Measurements from ENCODE around the gene TTLL7.
"Not testable (repeated sequence)": the region's sequence is repeated elsewhere in the genome, so short reads cannot be mapped to it uniquely, and the experiment has no call there.

Gene TTLL7

DNA sequence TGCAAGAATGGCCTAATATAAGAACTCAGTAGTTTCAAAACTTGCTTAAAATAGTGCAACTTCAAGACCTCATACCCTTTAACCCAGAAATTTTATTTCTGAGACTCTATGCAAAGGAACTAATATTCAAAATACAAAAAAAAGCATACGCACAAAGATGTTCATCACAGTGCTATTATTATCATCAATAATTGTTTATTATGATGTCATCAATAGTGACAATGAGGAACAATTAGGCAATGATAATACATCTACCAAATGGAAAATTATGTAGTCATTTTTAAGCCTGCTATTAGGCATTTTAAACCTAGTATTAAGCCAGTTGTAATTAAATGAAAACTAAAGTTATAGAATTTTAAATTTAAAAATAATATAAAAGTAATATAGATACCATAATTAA lies 3.3 kb downstream of the TTLL7 start:
- DNase-seq (ENCODE audit: low read depth, low spot score): no peak

DNA sequence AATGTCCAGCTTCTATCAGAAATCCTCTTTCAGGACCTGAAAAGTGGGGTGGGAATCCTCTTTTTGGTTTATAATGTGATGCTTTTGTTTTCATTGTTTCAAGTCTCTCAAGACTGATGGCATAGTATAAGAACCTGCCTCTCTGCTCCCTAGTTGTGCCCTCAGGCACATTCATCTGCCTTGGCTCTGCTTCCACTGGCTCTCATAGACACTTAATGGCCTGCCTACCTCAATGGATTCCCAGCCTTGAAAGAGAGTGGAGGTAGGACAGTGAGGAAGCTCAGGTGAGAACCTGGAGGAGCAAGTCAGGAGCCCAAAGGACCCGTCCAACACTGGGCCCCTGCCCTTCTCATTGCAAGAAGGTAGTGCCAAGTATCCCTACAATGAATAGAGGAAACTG lies 4.8 kb downstream of the TTLL7 start:
- no peak for DNase-seq (ENCODE audit: low read depth, low spot score)

DNA sequence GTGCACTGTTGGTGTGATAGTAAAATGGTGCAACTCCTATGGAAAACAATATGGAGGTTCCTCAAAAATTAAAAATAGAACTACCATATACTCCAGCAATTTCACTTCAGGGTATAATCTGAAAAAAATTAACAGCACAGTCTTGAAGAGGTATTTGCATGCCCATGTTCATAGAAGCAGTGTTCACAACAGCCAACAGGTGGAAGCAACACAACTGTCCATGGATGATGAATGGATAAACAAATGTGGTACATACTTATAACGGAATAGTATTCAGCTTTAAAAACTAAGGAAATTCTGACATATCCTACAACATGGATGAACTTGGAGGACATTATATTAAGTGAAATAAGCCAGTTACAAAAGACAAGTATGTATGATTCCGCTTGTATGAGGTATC lies 8.2 kb downstream of the TTLL7 start:
- DNase-seq (ENCODE audit: low read depth, low spot score): no peak

DNA sequence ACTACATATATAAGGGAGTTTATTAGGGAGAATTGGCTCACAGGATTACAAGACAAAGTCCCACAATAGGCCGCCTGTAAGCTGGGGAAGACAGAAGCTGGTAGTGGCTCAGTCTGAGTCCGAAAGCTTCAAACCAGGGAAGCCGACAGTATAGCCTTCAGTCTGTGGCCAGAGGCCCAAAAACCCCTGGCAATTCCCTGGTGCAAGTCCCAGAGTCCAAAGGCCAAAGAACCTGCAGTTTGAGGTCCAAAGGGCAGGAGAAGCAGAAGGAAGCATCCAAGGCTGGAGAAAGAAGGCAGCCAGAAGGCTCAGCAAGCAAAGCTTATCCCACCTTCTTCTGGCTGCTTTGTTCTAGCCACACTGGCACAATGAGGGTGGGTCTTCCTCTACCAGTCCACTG lies 13.9 kb downstream of the TTLL7 start:
- no peak for DNase-seq (ENCODE audit: low read depth, low spot score)

DNA sequence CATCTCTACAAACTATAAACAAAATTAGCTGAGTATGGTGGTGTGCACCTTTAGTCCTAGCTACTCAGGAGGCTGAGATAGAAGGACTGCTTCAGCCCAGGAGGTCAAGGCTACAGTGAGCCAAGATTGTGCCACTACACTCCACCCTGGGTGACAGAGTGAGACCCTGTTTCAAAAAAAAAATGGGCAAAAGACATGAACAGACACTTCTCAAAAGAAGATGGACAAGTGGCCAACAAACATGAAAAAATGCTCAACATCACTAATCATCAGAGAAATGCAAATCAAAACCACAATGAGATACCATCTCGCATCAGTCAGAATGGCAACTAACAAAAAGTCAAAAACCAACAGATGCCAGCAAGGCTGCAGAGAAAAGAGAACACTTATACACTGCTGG lies 15.0 kb downstream of the TTLL7 start:
- DNase-seq (ENCODE audit: low read depth, low spot score): not testable (repeated sequence)

DNA sequence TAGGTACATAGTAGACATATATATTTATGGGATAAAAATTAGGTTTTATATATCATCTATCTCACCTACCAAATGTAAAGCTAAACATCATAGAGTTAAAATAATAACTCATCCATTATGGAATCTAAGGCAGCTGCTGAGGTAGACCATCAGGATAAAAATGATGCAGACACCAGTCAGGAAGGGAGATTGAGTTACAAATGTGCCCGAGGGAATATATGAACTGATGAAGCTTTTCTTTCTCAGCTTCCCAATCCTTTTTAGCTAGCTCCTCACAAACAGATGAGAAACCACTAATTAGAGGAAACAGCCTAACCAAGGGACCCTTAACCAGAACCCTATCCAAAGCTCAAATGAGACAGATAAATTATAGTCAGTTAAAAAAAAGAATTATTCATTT lies 20.9 kb downstream of the TTLL7 start:
- no peak for DNase-seq (ENCODE audit: low read depth, low spot score)

DNA sequence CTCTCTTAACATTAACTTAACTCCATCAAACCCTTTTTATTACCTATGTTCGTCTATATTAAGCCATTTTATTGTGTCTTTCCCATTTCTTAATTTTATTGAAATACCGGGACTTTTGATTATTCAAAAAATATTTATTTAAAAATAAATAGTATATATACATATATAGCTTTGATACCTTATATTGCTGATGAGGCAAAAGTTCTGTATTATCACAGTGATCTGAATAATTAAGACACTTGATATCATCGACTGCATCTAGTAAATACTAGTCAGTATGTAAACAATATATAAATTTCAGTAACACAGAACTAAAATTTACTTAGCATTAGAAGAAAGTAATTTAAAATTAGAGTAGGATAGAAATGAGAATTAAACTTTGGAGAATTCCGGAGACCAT lies 22.0 kb downstream of the TTLL7 start:
- DNase-seq (ENCODE audit: low read depth, low spot score): no peak

DNA sequence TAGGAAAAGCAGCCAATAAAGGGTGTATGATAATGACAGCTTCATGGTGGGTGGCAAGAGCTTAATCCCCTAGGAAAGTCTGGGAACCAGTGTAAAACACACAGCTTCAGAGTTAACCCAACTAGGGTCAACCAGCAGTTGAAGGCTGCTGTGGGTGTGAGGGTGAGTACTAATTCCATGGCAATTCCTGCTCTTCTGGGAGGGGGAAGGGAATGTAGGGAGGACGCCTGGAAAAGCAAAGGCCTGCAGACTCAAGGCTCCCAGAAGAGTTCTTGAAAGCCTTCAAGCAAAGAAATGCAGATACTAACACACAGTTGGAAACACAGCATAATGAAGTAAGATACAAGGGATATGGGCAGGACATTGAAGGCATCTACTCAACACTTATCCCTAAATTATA lies 28.1 kb downstream of the TTLL7 start:
- DNase-seq (ENCODE audit: low read depth, low spot score): no peak

DNA sequence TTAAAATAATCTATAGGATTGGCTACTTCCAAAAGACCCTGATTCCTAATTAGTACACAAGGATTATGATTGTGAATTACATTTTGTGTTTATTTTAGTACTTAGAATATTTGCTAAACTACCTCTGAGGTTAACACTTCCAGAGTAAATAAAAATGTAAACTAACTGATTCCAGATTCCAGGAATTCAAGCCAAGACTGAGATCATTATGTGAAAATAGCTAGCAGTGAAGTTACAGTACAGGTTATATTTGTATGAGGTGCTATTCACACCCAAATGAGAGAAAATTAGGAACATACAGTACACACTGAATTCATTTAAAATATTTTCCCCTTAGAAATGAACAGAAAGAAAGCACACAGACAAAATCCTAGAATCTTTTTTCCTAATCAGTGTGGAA lies 28.8 kb downstream of the TTLL7 start:
- no peak for DNase-seq (ENCODE audit: low read depth, low spot score)

DNA sequence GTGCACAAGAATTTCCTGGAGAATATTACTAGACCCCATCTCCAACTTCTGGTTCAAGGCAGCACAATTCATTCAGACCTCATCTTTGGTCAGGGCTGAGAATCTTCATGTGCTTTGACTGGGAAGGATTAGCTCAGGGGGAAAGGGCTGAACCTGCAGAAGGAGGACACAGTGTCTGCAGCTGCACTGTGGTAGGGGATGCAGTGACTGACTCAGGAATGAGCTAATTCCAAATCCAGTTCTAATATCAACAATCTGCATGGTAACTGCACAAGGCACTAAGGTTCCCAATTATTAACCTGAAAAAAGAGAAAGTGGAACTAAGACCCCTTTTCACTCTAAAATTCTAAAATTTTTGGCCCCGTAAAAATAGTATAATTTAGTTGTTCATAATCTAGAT lies 31.6 kb downstream of the TTLL7 start:
- no peak for DNase-seq (ENCODE audit: low read depth, low spot score)

DNA sequence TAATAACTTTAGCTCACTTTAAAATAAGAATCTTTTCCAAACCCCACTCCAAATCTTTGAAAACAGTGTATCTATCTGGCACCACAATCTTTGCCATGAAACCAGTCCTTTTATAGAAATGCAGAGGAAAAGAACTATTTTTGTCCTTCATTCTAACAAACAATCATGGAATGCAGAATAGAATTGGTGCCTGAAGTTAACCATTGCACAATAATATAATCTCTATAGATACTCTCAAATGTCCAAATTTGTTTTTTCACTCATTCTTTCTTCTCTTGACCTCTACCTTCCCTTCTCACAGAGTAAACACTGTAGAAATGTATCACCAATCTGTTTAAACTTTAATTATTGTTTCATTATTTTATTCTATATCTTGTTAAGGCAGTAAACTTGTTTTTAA lies 34.8 kb downstream of the TTLL7 start:
- DNase-seq (ENCODE audit: low read depth, low spot score): no peak

DNA sequence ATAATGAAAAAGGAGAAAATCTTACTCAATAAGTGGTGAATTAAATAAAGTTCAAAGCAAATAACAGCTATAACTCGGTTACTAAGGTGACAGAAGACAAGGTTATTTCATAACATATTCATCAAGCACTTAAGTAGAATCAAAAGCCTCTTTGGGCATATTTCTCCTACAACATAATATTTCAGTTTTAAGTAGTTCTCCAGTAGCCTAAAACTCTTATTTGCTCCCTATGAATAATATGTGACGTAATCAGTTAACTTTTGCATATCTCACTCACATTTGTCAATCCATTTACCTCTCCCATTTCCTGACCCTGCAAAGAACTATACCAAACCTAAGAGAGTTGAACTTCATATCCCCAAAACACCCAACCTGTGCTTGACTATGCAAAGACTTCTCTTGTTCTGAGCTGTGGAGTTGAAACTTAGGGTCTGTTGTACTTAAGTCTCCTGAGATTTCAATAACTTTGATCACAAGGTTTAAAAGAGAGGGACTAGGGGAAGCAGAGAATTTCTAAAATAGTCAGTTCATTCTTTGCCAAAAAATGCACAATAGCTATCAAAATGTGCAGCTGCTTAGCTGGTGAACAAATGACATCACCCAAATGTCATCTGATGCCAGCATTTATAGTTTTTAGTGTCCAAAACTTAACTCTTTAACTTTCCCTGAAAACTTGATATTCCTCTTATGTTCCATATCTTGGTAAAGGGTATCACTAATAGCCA lies 37.2 kb downstream of the TTLL7 start:
- no peak for DNase-seq (ENCODE audit: low read depth, low spot score)

DNA sequence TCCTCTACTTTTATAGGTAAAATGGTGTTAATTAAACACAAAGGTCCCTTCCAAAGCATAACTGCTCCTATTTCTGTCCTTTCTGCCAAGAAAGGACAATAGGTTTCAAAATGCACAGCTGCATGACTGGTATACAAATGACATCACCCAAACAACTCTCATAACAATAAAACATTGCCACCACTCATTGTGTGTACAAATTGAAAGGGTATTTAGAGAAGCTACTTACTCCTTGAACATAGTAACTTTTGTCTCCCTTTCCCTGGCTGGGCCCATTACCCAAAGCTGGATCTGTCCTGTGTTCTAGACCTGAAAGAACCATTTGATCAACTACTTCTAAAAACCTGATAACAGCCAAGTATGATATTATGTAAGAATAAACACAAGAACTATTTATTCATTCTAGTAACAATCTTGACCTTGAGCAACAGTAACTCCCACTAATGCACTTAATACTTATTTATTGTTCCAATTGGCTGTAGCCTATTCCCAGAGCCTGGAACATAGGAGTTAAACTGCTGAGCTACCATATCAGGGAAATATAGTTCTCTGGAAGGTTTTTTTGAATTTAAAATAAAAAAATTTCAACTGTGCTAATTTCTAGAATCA lies 38.2 kb downstream of the TTLL7 start:
- DNase-seq (ENCODE audit: low read depth, low spot score): no peak

DNA sequence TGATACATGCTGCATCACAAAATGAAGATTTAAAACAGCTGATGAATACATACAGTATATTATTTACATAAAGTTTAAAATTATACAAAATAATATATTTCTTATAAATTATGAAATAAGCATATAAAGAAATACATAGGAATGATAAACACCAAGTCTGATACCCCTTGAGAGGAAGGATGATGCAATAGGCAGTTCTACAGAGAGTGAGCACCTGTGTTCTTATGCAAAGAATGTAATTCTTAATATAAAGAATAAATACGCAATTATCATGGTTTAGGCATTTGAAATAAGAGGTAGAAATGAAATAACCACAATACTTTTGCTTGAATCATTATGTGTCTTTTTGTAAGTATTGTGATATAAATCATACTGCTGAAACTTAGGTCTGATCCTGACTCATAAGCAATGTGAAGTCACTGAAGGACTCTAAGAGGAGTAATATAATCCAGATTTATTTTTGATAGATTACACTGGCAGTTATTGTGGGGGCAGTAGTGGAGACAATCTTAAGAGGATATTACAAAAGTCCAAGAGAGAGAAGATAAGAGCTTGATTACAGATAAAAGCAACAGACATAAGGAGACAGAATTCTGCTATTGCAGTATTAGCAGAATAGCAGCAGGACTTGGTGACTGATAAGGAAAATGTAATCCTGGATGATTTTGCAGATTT lies 39.0 kb downstream of the TTLL7 start:
- no peak for DNase-seq (ENCODE audit: low read depth, low spot score)

DNA sequence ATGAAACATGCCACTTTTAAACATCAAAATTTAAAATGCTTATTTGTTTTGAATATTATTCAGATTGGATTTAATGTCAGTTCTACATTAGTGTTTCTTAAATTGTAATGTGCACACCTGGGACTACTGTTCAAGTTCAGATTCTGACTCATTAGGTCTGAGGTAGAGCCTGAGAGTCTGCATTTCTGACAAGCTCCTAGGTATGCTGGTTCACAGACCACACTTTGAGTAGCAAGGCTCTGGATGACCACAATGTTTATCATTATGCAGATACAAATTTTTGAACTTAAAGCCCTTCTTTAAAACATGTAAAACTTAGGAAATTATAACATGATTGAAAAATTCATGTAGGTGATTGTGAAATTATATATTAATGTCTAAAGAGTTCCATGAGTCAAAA lies 40.2 kb downstream of the TTLL7 start:
- no peak for DNase-seq (ENCODE audit: low read depth, low spot score)

DNA sequence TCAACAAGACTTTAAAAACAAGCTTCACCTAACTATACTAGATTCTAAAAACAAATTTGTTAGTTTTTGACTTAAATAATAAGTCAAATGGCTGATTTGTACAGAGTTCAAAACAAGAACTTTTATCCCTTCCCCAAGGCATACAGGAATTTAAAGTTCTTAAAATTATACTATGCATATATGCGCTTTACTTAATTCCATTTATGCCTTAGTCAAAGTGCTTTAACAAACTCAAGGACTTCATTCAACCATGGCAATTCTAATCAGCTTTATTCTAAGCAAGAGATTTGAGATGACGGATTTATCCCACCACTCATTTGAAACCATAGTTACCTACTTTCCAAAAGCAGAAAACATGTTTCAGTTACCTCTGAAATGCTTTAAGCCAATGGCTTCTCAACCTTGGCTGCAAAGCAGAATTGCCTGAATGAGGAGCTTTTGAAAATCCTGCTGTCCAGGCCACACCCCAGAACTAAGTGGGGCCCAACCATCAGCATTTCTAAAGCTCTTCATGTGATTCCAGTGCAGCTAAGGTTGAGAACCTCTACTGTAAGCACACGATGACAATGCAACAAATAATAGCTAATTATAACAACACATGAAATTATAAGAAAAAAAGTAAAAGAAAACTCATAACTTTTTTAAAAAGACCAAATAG lies 44.6 kb downstream of the TTLL7 start:
- no peak for DNase-seq (ENCODE audit: low read depth, low spot score)

DNA sequence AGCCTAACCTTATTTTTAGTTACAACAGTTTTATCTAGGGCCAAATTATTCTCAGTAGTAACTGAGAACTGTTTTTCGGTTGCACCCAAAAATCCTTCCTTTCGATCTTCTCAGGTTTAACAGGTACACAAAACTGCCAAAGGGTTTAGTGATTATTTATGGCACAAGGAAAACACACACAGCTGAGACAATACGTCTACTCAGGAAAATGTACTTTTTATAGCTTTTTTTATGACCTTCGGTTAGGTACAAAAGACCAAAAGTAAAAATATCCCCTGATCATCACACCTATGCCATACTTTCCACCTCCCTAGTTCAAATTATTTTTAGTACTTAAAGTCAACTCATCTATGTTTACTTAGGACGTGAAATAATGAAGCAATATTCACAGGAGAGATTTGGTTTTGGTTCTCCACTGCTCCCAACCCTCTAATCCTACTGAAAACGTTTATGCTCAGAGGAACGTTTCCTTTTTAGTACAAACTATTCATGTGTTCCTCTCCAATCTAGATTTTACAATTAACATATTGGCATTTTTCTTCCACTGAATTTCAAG lies 48.7 kb downstream of the TTLL7 start:
- DNase-seq (ENCODE audit: low read depth, low spot score): no peak

DNA sequence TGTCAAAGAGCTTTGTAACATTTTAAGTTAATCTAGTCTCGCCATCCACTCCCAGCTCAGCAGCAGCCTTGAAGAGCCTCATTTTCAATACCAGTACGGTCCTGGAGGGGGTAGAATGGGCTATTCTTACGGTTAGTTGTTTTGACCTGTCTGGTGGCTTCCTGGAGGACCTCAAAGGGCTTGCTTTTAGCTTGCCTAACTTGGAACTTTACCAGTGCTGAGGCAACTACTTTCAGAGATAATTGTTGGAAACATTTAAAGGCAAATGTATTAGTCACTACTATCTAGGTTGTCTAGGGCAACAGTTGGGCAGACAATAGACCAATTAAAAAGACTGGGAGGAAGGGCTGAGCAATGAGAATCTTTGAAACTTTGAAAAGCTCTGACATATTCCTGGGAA lies 56.0 kb downstream of the TTLL7 start:
- peak; percentile 3 for DNase-seq (ENCODE audit: low read depth, low spot score)

DNA sequence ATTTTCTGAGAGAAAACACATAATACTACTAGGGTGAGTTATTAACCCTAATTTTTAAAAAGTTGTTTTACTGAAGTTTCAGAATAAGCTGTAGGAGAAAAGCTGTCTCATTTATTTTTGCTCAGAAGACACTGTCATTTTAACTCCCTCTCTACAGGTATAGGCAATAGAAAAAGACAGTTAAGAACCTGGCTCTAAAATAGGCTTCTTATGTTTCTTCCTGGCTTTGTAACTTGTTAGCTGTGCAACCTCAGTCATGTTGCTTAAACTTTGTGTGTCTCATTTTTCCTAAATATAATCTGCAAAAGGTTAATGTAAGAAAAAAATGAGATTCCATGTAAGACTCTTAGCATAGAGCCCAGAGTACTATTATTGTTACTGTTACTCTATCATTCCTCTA lies 64.4 kb downstream of the TTLL7 start:
- DNase-seq (ENCODE audit: low read depth, low spot score): no peak

DNA sequence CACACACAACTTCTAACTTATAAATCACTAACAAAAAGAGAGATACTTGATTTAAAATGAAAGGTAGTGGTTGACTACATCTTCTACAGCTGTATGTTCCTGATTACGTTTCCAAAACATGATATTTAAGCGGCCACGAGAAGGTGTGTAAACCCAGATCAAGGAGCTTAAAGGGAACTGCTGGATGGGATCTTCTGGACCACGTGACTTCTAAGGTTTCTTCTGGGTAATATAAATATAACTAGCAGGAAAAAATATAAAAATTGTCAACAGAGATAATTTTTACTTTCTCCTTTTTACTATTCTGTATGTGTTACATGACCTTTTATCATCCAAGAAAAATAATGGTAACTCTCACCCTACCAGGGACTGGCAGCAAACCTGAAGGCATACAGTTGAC lies 66.2 kb downstream of the TTLL7 start:
- DNase-seq (ENCODE audit: low read depth, low spot score): no peak

DNA sequence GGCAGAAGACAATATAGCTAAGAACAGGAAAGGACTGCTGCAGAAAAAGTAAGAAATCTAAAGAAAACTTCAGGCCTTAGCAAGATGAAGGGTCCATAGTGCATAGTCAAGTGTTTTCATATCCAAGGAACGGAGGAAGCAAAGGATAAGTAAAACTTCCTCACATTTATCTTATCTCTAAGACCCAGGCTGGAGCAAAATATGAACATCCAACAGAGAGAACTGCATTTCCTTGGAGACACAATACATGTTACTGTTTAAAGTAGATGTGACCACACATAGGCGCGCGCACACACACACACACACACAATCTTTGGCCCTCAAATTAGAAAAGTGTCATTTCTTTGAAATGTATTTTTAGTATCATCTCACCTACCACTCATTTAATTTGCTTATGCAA lies 66.7 kb downstream of the TTLL7 start:
- DNase-seq (ENCODE audit: low read depth, low spot score): no peak

DNA sequence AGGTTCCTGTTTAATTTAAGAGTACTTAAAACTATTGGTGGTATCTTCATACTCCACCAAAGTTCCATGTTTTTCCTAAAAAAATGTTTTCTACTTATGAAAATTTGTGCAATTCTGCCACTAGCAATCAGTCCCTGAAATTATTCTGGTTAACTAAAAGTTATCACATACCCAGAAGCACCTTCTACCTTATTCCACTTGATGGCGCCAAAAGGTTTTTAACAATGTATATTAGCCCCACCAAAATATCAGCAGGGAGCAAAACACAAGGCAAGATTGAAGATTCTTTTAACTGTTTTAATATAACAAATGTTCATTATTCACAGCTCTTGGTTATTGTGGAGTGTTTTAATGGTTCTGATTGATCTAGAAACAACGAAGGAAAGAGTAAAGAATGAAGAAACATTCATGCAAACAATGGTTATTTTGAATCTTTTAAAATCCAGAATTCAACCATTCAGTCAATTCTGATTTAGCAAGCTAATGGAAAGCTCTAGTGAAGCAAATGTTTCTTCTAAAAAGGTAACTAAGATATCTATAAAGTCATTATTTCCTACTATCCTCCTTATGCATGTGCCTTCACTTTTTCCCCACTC lies 67.2 kb downstream of the TTLL7 start:
- peak; percentile 66 for DNase-seq (ENCODE audit: low read depth, low spot score)
